HG03558 (cell line): ENCODE measurements around the gene GOT1.

Source experiments
- ATAC-seq: cut with Tn5 transposase; IDR thresholded peaks from one replicate; pipeline ENCODE4 v1.9.1; 2021; ENCODE audit warnings: moderate number of reproducible peaks; ENCODE audit not compliant: unreplicated experiment; ENCODE audit errors: extremely low read depth

The GOT1 gene

GRCh38 chr10:99435986-99436638 is 5.7 kb upstream of the GOT1 start:
- no peak for ATAC-seq

- no peak for ATAC-seq
These were observed 3.1 kb upstream of the GOT1 start for GRCh38 chr10:99433378-99434020.

GRCh38 chr10:99432881-99433280 is 2.5 kb upstream of the GOT1 start:
- no peak for ATAC-seq

GRCh38 chr10:99432047-99432446 is 1.6 kb upstream of the GOT1 start:
- no peak for ATAC-seq

- ATAC-seq, result no peak
These were observed 851 bp upstream of the GOT1 start for GRCh38 chr10:99431190-99431760.

- peak; percentile 4 for ATAC-seq
These were observed 341 bp downstream of the GOT1 start for GRCh38 chr10:99430116-99430450.

- no peak for ATAC-seq
These were observed 818 bp downstream of the GOT1 start for GRCh38 chr10:99429517-99430095.

GRCh38 chr10:99427566-99428190 is 2.7 kb downstream of the GOT1 start:
- ATAC-seq, result no peak

GRCh38 chr10:99426689-99427088 is 3.7 kb downstream of the GOT1 start:
- ATAC-seq, result no peak

GRCh38 chr10:99425204-99425603 is 5.2 kb downstream of the GOT1 start:
- no peak for ATAC-seq

GRCh38 chr10:99424656-99425055 is 5.8 kb downstream of the GOT1 start:
- no peak for ATAC-seq

GRCh38 chr10:99422529-99423096 is 7.8 kb downstream of the GOT1 start:
- no peak for ATAC-seq

- ATAC-seq, result no peak
These were observed 9.1 kb downstream of the GOT1 start for GRCh38 chr10:99421233-99421739.

GRCh38 chr10:99419688-99420087 is 10.7 kb downstream of the GOT1 start:
- ATAC-seq, result no peak

GRCh38 chr10:99418910-99419624 is 11.4 kb downstream of the GOT1 start:
- ATAC-seq, result no peak

- ATAC-seq, result no peak
These were observed 18.3 kb downstream of the GOT1 start for GRCh38 chr10:99412099-99412498.

GRCh38 chr10:99411546-99411945 is 18.9 kb downstream of the GOT1 start:
- no peak for ATAC-seq

GRCh38 chr10:99410876-99411275 is 19.5 kb downstream of the GOT1 start:
- ATAC-seq, result no peak

GRCh38 chr10:99410146-99410545 is 20.3 kb downstream of the GOT1 start:
- no peak for ATAC-seq

- ATAC-seq, result no peak
These were observed 24.3 kb downstream of the GOT1 start for GRCh38 chr10:99406149-99406548.
